ENCODE data around the gene NR1D1. TPM values are rescaled to one million over a fixed set of nuclear protein-coding genes. Genes with fewer than 3 reads are reported as not detected.

The NR1D1 gene
- total and polyA plus RNA-seq, 2 of the 8 experiments (the other 6 are each of a cell fraction or from before 2014, with no cell fraction given): 1.5 to 4.6 TPM

GRCh38 chr17:40111221-40112128 is 11.1 kb upstream of the NR1D1 start:
- Histone ChIP-seq H2BK5ac (ENCODE audit: low read depth, low read length) (peak overlapping the region; percentile 54; the same call in 1 of the 2 replicates), H3K79me2 (ENCODE audit: control insufficient read depth in 1 of 2, insufficient read depth in 2 of 2, low read length in 2 of 2) (no peaks in the 10 kb centered on the region), H2BK12ac (ENCODE audit: low read depth, low read length) (peak overlapping the region; percentile 91; the same call in 1 of the 2 replicates), H3K4me1 (replicated peaks in 1 of 4; ENCODE audit: control insufficient read depth in 3 of 4, insufficient read depth in 4 of 4, low read length in 3 of 4) (peaks cover 38 to 50% (median 42%) of the 10 kb centered on the region in 4 experiments), H3K9ac (replicated peaks in 1 of 4; ENCODE audit: extremely low read depth in 1 of 4, low read depth in 3 of 4, low read length in 3 of 4) (peak overlapping the region in 1 of 4 experiments; percentile 20; a peak in 1 of 7 replicates), H3K4me3 (ENCODE audit: extremely low read depth in 1 of 4, insufficient read depth in 2 of 4, low read depth in 3 of 4, low read length in 4 of 4) (no peak overlapping the region), H3K14ac (ENCODE audit: insufficient read length) (no peak overlapping the region), H3K9me3 (ENCODE audit: insufficient read depth in 2 of 2, low read depth in 1 of 2, low read length in 1 of 2) (no peaks in the 10 kb centered on the region), H3K27me3 (replicated peaks in 1 of 4; ENCODE audit: control insufficient read depth in 3 of 4, extremely low read depth in 1 of 4, insufficient read depth in 3 of 4, low read length in 3 of 4) (peaks cover 0 to 16% (median 11%) of the 10 kb centered on the region in 4 experiments; a peak in 6 of 7 replicates), H2BK15ac (ENCODE audit: low read length) (no peak overlapping the region), H3K27ac (ENCODE audit: low read depth, low read length) (peak overlapping the region; percentile 36; the same call in 1 of the 2 replicates), H4K91ac (replicated peaks; ENCODE audit: insufficient read length, low read length) (peak overlapping the region; percentile 70), H2BK20ac (ENCODE audit: low read length) (no peak overlapping the region), H3K23me2 (ENCODE audit: low read depth, low read length) (no peaks in the 10 kb centered on the region), H4K20me1 (replicated peaks in 1 of 2; ENCODE audit: control insufficient read depth in 1 of 2, insufficient read depth in 2 of 2, low read length in 2 of 2) (no peaks in the 10 kb centered on the region), H4K8ac (ENCODE audit: extremely low read depth, insufficient read depth, low read length) (no peak overlapping the region), H3K79me1 (ENCODE audit: low read depth, low read length) (no peaks in the 10 kb centered on the region), H3K36me3 (ENCODE audit: control insufficient read depth in 2 of 4, insufficient read depth in 4 of 4, low read length in 3 of 4) (no peaks in the 10 kb centered on the region), H2AK5ac (ENCODE audit: low read depth, low read length) (0 out of 2 replicates have a peak overlapping the region, but pooled peaks have one; percentile 26), H2BK120ac (replicated peaks; ENCODE audit: low read depth, low read length) (peak overlapping the region; percentile 5), H3K23ac (ENCODE audit: insufficient read length) (no peak overlapping the region), H3K4ac (replicated peaks; ENCODE audit: insufficient read length, low read depth, low read length) (peak overlapping the region; percentile 20), H3K56ac (replicated peaks; ENCODE audit: insufficient read length, low read depth, low read length) (no peak overlapping the region), H3K4me2 (ENCODE audit: insufficient read depth in 1 of 2, low read depth in 2 of 2, low read length in 2 of 2) (peak overlapping the region; percentile 34 to 58), H3K18ac (ENCODE audit: extremely low read depth, low read length) (peak overlapping the region; percentile 93), H4K5ac (ENCODE audit: insufficient read length, low read depth, low read length) (peak overlapping the region; percentile 13), H2AFZ (ENCODE audit: low read length) (no peak overlapping the region)
- ChIA-PET POLR2A (ENCODE audit: partially characterized antibody) (interaction anchor here (0.6 to 16.7 kb wide), 9 partner anchors 12 to 196 kb away, joined by 3 to 399 read pairs (median 4); partner anchors contain the start of genes CASC3, MSL1, NR1D1 and WIPF2), CTCF (ENCODE audit: partially characterized antibody) (interaction anchor here (0.7 to 8.9 kb wide), 25 partner anchors 9 to 1892 kb away, joined by 3 to 135 read pairs (median 20); partner anchors contain the start of genes CASC3, CSF3, MED24 and MSL1)
- DNase-seq (ENCODE audit: low read depth in 1 of 2, low spot score in 2 of 2): peak in 1 of 2 experiments; percentile 86
- FAIRE-seq: peak; percentile 42
- WGBS, 2 experiments (ENCODE audit: extremely low coverage in 1 of 2, insufficient coverage in 1 of 2, insufficient read length in 1 of 2, insufficient replicate concordance in 2 of 2, low coverage in 1 of 2, low lambda C conversion rate in 2 of 2, missing lambda C conversion rate in 1 of 2): 11% methylated on average over 10 of the region's 12 CpGs; no CpG with 5 or more reads in 1 of the 2 experiments
- TF ChIP-seq SAP30 (IDR thresholded peaks at IDR 0.05; ENCODE audit: insufficient read depth, insufficient replicate concordance, low read length) (no peak), SP1 (IDR thresholded peaks at IDR 0.05; ENCODE audit: low read depth, low read length) (peak; percentile 16; the same call in 1 of the 2 replicates), ASH2L (IDR thresholded peaks at IDR 0.05; ENCODE audit: low read length) (peak; percentile 86), SUZ12 (IDR thresholded peaks at IDR 0.05; ENCODE audit: low read length) (no peak), SRF (IDR thresholded peaks at IDR 0.05; ENCODE audit: low read depth, low read length) (no peak), POLR2A (IDR thresholded peaks at IDR 0.05; ENCODE audit: control extremely low read depth in 1 of 2, low read depth in 2 of 2, low read length in 2 of 2) (peak in 1 of 2 experiments; percentile 56; a peak in 2 of 3 replicates), POU5F1 (IDR thresholded peaks at IDR 0.05; ENCODE audit: low read depth, low read length) (no peak), CHD2 (IDR thresholded peaks at IDR 0.05; ENCODE audit: low read length) (0 out of 2 replicates have a peak, but pooled peaks have one; percentile 15), JUND (IDR thresholded peaks at IDR 0.05; ENCODE audit: low read length) (0 out of 2 replicates have a peak, but pooled peaks have one; percentile 51), ZNF274 (IDR thresholded peaks at IDR 0.05; ENCODE audit: borderline replicate concordance, extremely low read depth, low read length) (no peak)

Data from H1 (cell line).